GM20431 (cell line): ENCODE results near the gene AP4S1.
"Not testable (repeated sequence)": the region's sequence is repeated elsewhere in the genome, so short reads cannot be mapped to it uniquely, and the experiment has no call there.

Experiments
- in situ Hi-C: fragments of 300-500 bp; cut with MseI, MboI; formaldehyde crosslinking; loops from one replicate; pipeline ENCODE4 v1.15.0; 2020; ENCODE audit warnings: low sequenced_read_pairs; ENCODE audit not compliant: unreplicated experiment

The AP4S1 gene

GRCh38 chr14:31078766-31079165 is 53.3 kb downstream of the AP4S1 start:
- in situ Hi-C loops, result loop anchor here (10.0 kb wide), 1 partner anchor 104 kb away; no protein-coding TSS in a partner anchor

DNA sequence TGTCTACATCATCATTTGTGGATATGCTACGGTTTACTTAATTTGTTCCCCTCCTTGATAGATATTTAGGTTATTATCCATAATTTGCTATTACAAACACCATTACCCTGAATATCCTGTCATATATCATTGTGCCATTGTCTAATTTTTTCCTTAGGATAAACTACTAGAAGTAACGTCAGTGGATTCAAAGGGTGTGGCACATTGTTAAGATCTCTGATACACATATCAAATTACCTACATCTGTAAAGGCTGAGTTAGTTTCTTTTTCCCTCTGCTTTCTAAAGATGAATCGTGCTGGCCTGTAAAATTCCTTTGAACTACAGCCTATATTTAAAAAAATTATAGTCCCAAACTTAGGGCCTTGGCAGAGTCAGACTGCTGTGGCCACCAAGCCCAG is 54.6 kb downstream of the AP4S1 start:
- in situ Hi-C loops, result no loop called here

GRCh38 chr14:31080484-31080883 is 55.0 kb downstream of the AP4S1 start:
- in situ Hi-C loops, result no loop called here

GRCh38 chr14:31083781-31084180 is 58.3 kb downstream of the AP4S1 start:
- in situ Hi-C loops, result no loop called here

DNA sequence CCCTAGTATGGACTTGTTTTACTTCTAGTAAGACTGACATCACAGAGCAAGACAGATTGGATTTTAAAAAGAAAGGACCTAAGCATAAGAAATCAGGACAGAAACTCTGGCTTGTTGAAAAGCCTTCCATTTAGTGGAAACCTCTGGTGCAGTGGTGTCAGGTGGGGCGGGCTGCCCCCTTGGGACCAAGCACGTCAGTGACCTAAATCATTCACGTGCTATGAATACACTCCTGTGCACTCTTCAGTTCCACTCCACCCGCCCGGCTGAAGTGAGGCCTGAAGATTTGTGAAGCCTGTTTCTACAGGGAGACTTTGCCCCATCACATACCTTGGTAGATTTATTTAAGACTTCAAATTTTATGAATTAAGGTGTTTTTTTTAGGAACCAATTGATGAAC is 58.9 kb downstream of the AP4S1 start:
- in situ Hi-C loops, result no loop called here

DNA sequence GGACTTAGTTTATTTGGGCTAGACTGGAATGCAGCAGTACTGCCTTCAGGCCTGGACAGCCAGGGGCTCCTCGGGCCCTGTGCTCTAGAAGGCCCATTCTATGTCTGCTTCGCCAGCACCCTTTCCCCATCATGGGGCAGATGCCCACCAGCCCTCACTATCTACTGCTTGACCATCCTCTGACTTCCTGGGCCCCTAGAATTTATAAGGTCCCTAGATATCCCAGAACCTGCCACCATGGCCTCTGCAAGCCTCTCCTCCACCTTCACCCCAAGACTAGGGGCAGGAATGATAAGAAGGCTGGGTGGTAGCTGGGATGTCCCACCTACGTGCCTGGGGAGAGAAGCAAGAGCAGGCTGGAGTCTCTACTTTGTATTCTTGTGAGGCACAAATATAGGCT is 59.6 kb downstream of the AP4S1 start:
- in situ Hi-C loops, result no loop called here

DNA sequence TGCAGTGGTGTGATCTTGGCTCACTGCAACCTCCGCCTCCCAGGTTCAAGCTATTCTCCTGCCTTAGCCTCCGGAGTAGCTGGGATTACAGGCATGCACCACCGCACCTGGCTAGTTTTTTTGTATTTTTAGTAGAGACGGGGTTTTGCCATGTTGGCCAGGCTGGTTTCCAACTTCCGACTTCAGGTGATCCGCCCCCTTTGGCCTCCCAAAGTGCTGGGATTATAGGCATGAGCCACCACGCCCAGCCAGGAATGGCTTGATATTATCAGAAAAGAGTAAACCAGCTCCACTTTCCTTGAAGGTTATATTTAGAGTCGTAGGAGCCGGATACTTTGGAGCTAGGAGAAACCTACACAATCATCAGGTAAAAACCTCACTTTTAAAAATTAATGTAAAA is 61.0 kb downstream of the AP4S1 start:
- in situ Hi-C loops, result not testable (repeated sequence)

- in situ Hi-C loops, result no loop called here
Measured at GRCh38 chr14:31090883-31091764, 65.7 kb downstream of the AP4S1 start.

DNA sequence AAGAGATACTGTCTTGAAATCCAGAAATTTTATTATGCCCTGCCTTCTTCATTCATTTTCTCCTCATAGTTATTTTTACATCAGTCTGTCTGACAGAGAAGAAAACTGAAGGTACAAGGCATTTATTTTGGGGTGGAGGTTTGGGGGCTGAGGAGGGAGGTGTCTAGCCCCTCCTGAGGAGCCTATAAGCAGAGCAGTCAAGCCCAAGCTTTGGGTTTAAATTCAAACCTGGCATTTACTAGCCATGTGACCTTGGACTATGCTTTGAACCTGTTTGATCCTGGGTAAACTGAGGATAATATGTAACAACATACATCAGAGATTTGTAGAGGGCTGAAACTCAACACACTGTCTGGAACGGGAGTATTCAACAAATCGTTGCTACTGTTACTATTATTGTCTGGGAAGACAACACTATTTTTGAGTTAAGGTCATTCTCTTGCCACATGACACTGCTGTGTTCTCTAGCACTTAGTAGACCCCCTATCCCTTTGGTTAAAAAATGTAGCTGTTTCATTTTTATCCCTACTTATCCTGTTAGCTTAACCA is 66.8 kb downstream of the AP4S1 start:
- in situ Hi-C loops, result no loop called here

GRCh38 chr14:31093884-31094839 is 68.7 kb downstream of the AP4S1 start:
- in situ Hi-C loops, result not testable (repeated sequence)

DNA sequence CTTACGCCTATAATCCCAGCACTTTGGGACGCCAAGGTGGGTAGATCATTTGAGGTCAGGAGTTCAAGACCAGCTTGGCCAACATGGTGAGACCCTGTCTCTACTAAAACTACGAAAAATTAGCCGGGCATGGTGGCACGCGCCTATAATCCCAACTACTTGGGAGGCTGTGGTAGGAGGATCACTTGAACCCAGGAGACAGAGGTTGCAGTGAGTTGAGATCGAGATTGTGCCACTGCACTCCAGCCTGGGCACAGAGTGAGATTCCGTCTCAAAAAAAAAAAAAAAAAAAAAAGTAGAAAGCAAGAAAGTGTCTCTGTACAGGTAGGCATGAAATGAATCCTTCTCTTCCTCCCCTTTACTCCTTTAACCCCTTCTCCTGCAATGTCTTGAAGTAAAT is 70.4 kb downstream of the AP4S1 start:
- in situ Hi-C loops, result not testable (repeated sequence)

- in situ Hi-C loops, result no loop called here
Measured at GRCh38 chr14:31096255-31096654, 70.8 kb downstream of the AP4S1 start.

- in situ Hi-C loops, result no loop called here
Measured at GRCh38 chr14:31097081-31097480, 71.6 kb downstream of the AP4S1 start.

- in situ Hi-C loops, result no loop called here
Measured at GRCh38 chr14:31106768-31107167, 81.3 kb downstream of the AP4S1 start.

DNA sequence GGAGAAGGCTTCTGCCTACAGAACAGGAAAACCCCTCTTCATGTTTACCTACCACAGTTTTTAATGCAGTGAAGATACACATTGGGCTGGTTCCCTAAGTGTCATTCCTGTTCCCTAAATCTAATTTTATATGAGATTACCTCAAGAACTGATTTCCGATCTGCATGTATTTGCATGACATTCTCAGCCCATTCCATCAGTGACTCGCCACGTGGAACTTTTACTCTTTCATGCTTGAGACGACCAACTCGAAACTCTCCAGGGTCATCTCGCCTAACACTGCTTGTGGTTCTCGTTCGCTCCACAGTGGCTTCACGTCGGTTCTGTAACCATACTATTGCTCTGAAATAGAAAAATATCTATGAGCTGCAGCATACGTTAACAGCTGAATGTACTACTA is 83.8 kb downstream of the AP4S1 start:
- in situ Hi-C loops, result no loop called here

- in situ Hi-C loops, result no loop called here
Measured at GRCh38 chr14:31110872-31111271, 85.4 kb downstream of the AP4S1 start.

DNA sequence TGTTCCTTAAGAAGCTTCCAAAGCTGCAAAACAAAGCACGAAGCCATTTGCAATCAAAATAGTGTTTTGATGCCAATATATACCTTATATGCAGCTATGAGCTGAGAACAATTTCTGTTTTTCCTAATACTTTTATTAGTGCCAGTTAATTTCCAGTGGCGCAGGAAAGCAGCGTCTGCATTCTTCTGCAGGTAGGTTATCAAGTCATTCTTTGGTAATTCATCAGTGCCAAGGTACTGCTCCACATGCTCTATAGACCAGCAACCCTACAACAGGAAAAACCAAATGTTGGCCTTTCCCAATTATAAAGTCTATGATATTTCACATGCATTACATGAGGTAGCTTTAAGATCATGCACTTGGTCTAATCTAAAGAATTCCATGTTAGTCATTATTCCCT is 88.3 kb downstream of the AP4S1 start:
- in situ Hi-C loops, result no loop called here

GRCh38 chr14:31118892-31119291 is 93.4 kb downstream of the AP4S1 start:
- in situ Hi-C loops, result no loop called here

GRCh38 chr14:31122098-31122611 is 96.7 kb downstream of the AP4S1 start:
- in situ Hi-C loops, result no loop called here

GRCh38 chr14:31122921-31123320 is 97.5 kb downstream of the AP4S1 start:
- in situ Hi-C loops, result no loop called here
